Measurements from ENCODE around the gene C22orf31.
"Not testable (repeated sequence)": the region's sequence is repeated elsewhere in the genome, so short reads cannot be mapped to it uniquely, and the experiment has no call there.

C22orf31 gene

GRCh38 chr22:29055192-29055830 is 6.3 kb downstream of the C22orf31 start:
- DNase-seq (ENCODE audit: low read depth in 2 of 2): no peak

GRCh38 chr22:29054251-29054767 is 7.3 kb downstream of the C22orf31 start:
- no peak for DNase-seq (ENCODE audit: low read depth in 2 of 2)

GRCh38 chr22:29053048-29053702 is 8.5 kb downstream of the C22orf31 start:
- DNase-seq (ENCODE audit: low read depth in 2 of 2): no peak

DNA sequence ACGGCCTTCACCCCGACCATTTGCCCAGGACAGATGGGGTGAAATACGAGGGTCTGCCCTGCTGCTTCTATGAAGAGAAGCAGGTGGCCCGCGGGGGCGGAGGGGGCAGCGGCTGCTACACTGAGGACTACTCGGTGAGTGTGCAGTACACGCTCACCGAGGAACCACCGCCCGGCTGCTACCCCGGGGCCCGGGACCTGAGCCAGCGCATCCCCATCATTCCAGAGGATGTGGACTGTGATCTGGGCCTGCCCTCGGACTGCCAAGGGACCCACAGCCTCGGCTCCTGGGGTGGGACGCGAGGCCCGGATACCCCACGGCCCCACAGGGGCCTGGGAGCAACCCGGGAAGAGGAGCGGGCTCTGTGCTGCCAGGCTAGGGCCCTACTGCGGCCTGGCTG is 11.2 kb downstream of the C22orf31 start:
- no peak for DNase-seq (ENCODE audit: low read depth in 2 of 2)

- no peak for DNase-seq (ENCODE audit: low read depth in 2 of 2)
Observed at GRCh38 chr22:29049655-29050263, 11.9 kb downstream of the C22orf31 start.

GRCh38 chr22:29048822-29049654 is 12.6 kb downstream of the C22orf31 start:
- DNase-seq (ENCODE audit: low read depth in 2 of 2): no peak

DNA sequence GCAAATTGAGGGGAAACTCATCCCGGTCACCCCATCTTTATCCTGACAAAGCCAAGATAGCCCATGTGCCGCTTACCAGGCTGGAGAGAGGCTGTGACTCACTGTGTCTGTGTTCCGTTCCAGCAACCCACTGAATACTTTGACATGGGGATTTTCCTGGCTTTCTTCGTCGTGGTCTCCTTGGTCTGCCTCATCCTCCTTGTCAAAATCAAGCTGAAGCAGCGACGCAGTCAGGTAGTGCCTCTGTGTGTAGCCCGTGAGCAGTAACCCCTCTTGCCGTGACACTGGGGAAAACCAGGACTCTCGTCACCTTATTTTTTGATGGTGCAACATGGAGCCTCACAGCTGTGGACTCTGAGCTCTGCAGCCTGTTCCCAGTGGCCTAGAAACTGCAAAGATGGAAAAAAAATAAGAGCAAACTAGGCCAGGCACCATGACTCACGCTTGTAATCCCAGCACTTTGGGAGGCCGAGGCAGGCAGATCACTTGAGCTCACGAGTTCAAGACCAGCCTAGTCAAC is 16.9 kb downstream of the C22orf31 start:
- DNase-seq (ENCODE audit: low read depth in 2 of 2): no peak

DNA sequence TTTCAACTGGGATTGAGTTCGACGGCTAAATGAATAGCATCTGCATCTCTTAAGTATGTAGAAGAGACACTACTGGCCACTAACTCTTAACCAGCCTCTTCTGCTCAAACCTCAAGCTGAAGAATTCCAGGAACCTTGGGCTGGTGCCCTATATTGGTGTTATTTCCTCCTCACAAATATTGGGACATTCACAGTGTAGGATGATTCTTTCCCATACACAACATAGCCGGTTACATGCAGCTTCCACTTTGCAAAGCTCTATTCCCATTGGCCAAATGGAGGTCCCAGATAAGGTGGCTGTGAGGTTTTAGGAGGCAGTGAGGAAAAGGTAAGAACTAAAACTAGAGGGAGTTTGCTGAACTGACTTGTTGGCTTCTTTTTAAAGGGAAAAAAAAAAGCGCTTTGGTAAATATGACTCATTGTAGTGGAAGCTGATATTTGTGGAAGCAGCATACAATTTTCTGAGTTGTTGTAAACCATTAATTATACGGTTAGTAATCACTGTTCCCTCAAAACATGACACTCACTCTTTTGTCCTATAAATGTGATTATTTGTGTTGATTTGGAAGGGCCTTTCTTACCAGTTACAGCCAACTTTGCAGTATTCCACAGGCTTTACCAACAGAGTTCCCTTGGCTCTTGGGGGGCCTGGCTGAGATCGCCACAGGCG is 17.6 kb downstream of the C22orf31 start:
- DNase-seq (ENCODE audit: low read depth in 2 of 2): no peak

GRCh38 chr22:29041408-29041807 is 20.2 kb downstream of the C22orf31 start:
- no peak for DNase-seq (ENCODE audit: low read depth in 2 of 2)

GRCh38 chr22:29040385-29041275 is 21.0 kb downstream of the C22orf31 start:
- DNase-seq (ENCODE audit: low read depth in 2 of 2): peak; percentile 9 to 38

DNA sequence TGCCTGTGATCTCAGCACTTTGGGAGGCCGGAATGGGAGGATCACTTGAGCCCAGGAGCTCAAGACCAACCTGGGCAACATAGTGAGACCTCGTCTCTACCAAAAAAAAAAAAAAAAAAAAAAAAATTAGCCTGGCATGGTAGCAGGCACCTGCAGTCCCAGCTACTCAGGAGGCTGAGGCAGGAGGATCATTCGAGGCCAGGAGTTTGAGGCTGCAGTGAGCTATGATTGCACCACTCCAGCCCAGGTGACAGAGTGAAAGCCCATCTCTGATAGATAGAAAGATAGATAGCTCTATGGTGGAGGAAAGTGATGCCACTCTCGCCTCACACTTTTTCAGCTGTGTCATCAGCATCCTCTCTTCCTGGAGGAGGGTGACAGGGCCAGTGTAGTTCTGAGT is 21.9 kb downstream of the C22orf31 start:
- DNase-seq (ENCODE audit: low read depth in 2 of 2): not testable (repeated sequence)

DNA sequence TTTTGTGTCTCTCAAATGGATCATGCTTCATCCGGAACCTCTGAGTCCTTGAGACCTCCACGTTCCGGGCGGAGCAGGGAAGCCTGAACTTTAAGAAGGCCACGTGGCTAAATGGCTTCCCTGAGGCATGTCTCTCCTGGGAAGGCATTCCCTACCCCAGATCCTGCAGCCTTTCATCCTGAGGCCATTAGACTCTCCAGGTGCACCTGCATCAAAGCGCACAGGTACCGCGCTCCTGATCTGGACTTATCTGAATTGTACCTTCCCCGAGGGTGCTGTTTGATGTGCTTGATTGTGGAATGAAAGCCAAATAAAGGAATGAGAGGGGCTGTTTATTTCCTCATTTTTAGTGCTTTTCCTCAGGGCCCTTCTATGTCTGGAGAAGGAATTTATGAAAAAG is 22.5 kb downstream of the C22orf31 start:
- no peak for DNase-seq (ENCODE audit: low read depth in 2 of 2)

GRCh38 chr22:29037340-29037932 is 24.2 kb downstream of the C22orf31 start:
- DNase-seq (ENCODE audit: low read depth in 2 of 2): no peak

DNA sequence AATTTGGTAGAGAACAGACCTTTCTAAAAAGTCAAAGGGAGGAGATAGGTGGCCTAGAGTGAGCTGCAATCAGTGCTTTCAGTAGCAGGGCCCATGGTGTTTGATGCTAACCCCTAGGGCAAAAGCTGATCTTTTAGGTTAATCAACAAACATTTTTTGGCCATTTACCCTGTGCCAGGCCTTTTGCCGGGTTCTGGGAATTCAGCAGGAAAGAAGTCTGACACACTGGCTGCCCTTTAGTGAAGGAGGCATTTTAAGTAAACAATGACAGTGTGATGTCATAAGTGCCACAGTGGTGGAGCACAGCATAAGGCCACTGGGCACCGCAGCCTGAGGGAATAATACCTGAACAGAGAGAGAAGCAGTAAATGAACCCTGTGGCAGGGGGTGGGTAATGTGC is 29.0 kb downstream of the C22orf31 start:
- DNase-seq (ENCODE audit: low read depth in 2 of 2): no peak

- no peak for DNase-seq (ENCODE audit: low read depth in 2 of 2)
Observed at GRCh38 chr22:29032014-29032475, 29.6 kb downstream of the C22orf31 start.

DNA sequence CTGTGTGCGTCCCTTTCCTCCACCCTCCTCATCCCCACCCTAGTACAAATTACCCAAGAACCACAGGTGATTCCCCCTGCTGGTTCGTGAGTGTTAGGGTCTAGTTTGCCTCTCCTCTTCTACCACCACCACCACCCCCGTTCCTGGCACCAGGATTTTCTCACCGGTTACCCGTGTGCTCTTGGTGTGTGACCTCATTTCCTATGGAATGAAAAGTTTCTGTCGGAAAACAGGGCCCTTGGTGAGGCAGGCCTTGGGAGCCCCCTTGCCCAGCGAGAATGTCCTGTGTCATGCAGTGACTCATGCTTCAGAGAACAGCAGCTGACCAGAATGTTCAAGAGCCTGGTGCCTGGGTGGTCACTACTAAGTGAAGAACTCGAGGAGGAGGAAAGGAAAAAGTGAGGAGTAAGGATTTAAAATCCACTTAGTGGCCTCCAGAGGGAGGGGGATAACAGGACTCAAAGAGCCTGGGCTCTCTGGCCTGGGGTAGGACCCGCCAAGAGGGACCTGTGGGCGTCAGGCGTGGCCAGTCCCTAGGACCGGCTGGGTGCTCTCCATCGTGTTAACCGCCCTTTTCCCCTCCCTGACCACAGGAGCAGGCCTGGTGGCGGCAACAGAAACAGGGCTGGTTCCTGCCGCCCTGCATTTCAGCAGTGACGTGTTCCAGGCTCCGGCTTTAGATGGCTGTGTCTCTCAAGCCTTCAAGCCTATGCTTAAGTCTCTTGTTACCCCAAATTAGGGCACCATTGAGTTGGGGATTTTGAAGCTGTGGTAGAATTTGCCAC is 30.2 kb downstream of the C22orf31 start:
- no peak for DNase-seq (ENCODE audit: low read depth in 2 of 2)

GRCh38 chr22:29030618-29031226 is 30.9 kb downstream of the C22orf31 start:
- DNase-seq (ENCODE audit: low read depth in 2 of 2): no peak

GRCh38 chr22:29030016-29030617 is 31.5 kb downstream of the C22orf31 start:
- no peak for DNase-seq (ENCODE audit: low read depth in 2 of 2)

All from stimulated activated CD8-positive, alpha-beta memory T cell treated with anti-CD3 and anti-CD28 coated beads, Interleukin-7, amount 100 ng/mL, for 1 hour (primary cell).